ENCODE data around the gene SPNS1.
"Not testable (repeated sequence)": the region's sequence is repeated elsewhere in the genome, so short reads cannot be mapped to it uniquely, and the experiment has no call there.

The SPNS1 gene

DNA sequence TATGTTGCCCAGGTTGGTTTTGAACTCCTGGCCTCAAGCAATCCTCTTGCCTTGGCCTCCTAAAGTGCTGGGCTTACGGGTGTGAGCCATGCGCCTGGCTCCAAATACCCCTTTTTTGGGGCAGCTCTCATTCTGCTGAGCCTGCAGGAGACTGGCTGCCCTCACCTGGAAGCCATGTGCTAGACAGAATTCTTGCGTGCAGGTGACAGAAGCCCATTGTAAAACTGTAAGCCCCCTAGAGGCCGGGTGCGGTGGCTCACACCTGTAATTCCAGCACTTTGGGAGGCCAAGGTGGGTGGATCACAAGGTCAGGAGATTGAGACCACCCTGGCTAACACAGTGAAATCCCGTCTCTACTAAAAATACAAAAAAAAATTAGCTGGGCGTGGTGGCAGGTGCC lies 5.8 kb downstream of the SPNS1 start:
- H3K9me3 ChIP-seq (ENCODE audit: control insufficient read depth in 1 of 2, low read length in 2 of 2); H3K27ac ChIP-seq (ENCODE audit: low read depth, low read length); H3K4me3 ChIP-seq (ENCODE audit: low read depth in 1 of 2, low read length in 2 of 2); H3K27me3 ChIP-seq (ENCODE audit: control insufficient read depth in 1 of 2, insufficient read depth in 2 of 2, low read length in 2 of 2); H3K9ac ChIP-seq (ENCODE audit: low read depth in 1 of 2, low read length in 2 of 2): not testable (repeated sequence)
- H3K4me1 ChIP-seq (ENCODE audit: control insufficient read depth in 1 of 2, insufficient read depth in 2 of 2, low read length in 2 of 2): peaks cover 5 to 13% of the 10 kb centered on the region in 2 donors
- peaks cover 18 to 50% of the 10 kb centered on the region in 2 donors for H3K36me3 ChIP-seq (ENCODE audit: control insufficient read depth in 1 of 2, insufficient read depth in 2 of 2, low read length in 2 of 2)

DNA sequence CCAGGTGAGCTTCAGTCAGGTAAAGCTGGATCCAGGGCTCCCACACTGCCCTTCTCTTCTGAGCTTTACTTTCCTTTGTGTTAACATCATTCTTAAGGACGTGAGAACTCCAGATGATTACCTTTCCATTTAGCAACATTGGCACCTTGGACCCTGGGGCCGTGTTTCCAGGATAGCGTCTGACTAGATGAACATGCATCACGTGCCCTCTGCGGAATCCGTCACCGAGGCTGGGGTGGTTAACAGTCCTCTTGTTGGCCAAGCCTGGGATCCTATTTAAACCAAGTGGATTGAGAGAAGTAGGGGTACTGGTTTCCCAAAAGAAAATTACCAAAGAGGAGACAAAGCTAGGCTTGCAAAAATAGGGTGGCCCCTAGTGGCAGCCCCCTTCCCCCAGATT lies 6.4 kb downstream of the SPNS1 start:
- no peak overlapping the region for H3K4me3 ChIP-seq (ENCODE audit: low read depth in 1 of 2, low read length in 2 of 2)
- peaks cover 18 to 50% of the 10 kb centered on the region in 2 donors for H3K36me3 ChIP-seq (ENCODE audit: control insufficient read depth in 1 of 2, insufficient read depth in 2 of 2, low read length in 2 of 2)
- H3K4me1 ChIP-seq (ENCODE audit: control insufficient read depth in 1 of 2, insufficient read depth in 2 of 2, low read length in 2 of 2): peaks cover 0 to 7% of the 10 kb centered on the region in 2 donors
- H3K27ac ChIP-seq (ENCODE audit: low read depth, low read length): no peak overlapping the region
- H3K27me3 ChIP-seq (ENCODE audit: control insufficient read depth in 1 of 2, insufficient read depth in 2 of 2, low read length in 2 of 2): no peaks in the 10 kb centered on the region
- H3K9ac ChIP-seq (ENCODE audit: low read depth in 1 of 2, low read length in 2 of 2): no peak overlapping the region
- H3K9me3 ChIP-seq (ENCODE audit: control insufficient read depth in 1 of 2, low read length in 2 of 2): no peaks in the 10 kb centered on the region

DNA sequence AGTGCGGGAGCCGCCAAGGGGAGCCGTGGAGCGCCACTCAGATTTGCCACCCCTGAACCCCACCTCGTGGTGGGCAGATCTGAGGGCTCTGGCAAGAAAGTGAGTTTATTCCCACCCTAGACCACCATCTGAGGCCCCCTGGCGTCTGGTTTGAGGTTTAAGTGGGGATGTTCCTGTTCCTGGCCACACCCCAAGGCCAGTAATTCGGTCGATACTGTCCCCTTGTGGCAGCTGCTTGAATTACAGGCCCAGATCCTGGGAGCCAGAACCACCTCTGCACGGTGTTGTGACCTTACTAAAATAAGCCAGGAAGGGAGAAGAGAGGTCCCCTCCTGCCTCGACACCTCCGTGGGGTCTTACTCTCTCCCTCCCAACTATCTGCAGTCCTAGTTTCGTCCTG lies 6.9 kb downstream of the SPNS1 start:
- peaks cover 21 to 52% of the 10 kb centered on the region in 2 donors for H3K36me3 ChIP-seq (ENCODE audit: control insufficient read depth in 1 of 2, insufficient read depth in 2 of 2, low read length in 2 of 2)
- no peak overlapping the region for H3K4me3 ChIP-seq (ENCODE audit: low read depth in 1 of 2, low read length in 2 of 2)

DNA sequence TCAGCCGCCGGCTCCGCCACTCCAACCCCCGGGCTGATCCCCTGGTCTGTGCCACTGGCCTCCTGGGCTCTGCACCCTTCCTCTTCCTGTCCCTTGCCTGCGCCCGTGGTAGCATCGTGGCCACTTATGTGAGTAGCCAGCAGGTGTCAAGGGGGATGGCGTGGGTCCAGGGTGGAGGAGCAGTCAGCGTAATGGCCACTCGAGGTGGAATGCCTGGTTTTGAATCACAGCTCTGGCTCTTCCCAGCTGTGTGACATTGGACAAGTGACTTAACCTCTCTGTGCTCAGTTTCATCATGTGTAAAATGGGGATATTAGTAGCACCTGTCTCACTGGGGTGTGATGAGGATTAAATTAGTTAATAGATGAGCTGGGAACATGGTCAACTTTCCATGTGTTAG lies 7.8 kb downstream of the SPNS1 start:
- no peak overlapping the region for H3K27ac ChIP-seq (ENCODE audit: low read depth, low read length)
- H3K9me3 ChIP-seq (ENCODE audit: control insufficient read depth in 1 of 2, low read length in 2 of 2): no peaks in the 10 kb centered on the region
- H3K27me3 ChIP-seq (ENCODE audit: control insufficient read depth in 1 of 2, insufficient read depth in 2 of 2, low read length in 2 of 2): no peaks in the 10 kb centered on the region
- no peak overlapping the region for H3K4me3 ChIP-seq (ENCODE audit: low read depth in 1 of 2, low read length in 2 of 2)
- peaks cover 0 to 5% of the 10 kb centered on the region in 2 donors for H3K4me1 ChIP-seq (ENCODE audit: control insufficient read depth in 1 of 2, insufficient read depth in 2 of 2, low read length in 2 of 2)
- peaks cover 28 to 59% of the 10 kb centered on the region in 2 donors for H3K36me3 ChIP-seq (ENCODE audit: control insufficient read depth in 1 of 2, insufficient read depth in 2 of 2, low read length in 2 of 2)
- H3K9ac ChIP-seq (ENCODE audit: low read depth in 1 of 2, low read length in 2 of 2): no peak overlapping the region

More for the DNA sequence above, 6.9 kb downstream of the SPNS1 start:
- Histone ChIP-seq H3K9me3 (ENCODE audit: control insufficient read depth in 1 of 2, low read length in 2 of 2) (no peaks in the 10 kb centered on the region), H3K27ac (ENCODE audit: low read depth, low read length) (no peak overlapping the region), H3K27me3 (ENCODE audit: control insufficient read depth in 1 of 2, insufficient read depth in 2 of 2, low read length in 2 of 2) (no peaks in the 10 kb centered on the region), H3K4me1 (ENCODE audit: control insufficient read depth in 1 of 2, insufficient read depth in 2 of 2, low read length in 2 of 2) (peaks cover 0 to 5% of the 10 kb centered on the region in 2 donors), H3K9ac (ENCODE audit: low read depth in 1 of 2, low read length in 2 of 2) (no peak overlapping the region)

- peaks cover 29 to 57% of the 10 kb centered on the region in 2 donors for H3K36me3 ChIP-seq (ENCODE audit: control insufficient read depth in 1 of 2, insufficient read depth in 2 of 2, low read length in 2 of 2)
- no peak overlapping the region for H3K4me3 ChIP-seq (ENCODE audit: low read depth in 1 of 2, low read length in 2 of 2)
- H3K27me3 ChIP-seq (ENCODE audit: control insufficient read depth in 1 of 2, insufficient read depth in 2 of 2, low read length in 2 of 2): no peaks in the 10 kb centered on the region
- no peak overlapping the region for H3K27ac ChIP-seq (ENCODE audit: low read depth, low read length)
- H3K9ac ChIP-seq (ENCODE audit: low read depth in 1 of 2, low read length in 2 of 2): no peak overlapping the region
- H3K4me1 ChIP-seq (ENCODE audit: control insufficient read depth in 1 of 2, insufficient read depth in 2 of 2, low read length in 2 of 2): peaks cover 0 to 5% of the 10 kb centered on the region in 2 donors
- H3K9me3 ChIP-seq (ENCODE audit: control insufficient read depth in 1 of 2, low read length in 2 of 2): no peaks in the 10 kb centered on the region
These were observed 8.4 kb downstream of the SPNS1 start for GRCh38 chr16:28982949-28983348.

GRCh38 chr16:28983644-28984043 lies 9.1 kb downstream of the SPNS1 start:
- Histone ChIP-seq H3K9me3 (ENCODE audit: control insufficient read depth in 1 of 2, low read length in 2 of 2) (no peaks in the 10 kb centered on the region), H3K36me3 (ENCODE audit: control insufficient read depth in 1 of 2, insufficient read depth in 2 of 2, low read length in 2 of 2) (peaks cover 29 to 51% of the 10 kb centered on the region in 2 donors), H3K9ac (ENCODE audit: low read depth in 1 of 2, low read length in 2 of 2) (no peak overlapping the region), H3K27me3 (ENCODE audit: control insufficient read depth in 1 of 2, insufficient read depth in 2 of 2, low read length in 2 of 2) (no peaks in the 10 kb centered on the region), H3K27ac (ENCODE audit: low read depth, low read length) (no peak overlapping the region), H3K4me1 (ENCODE audit: control insufficient read depth in 1 of 2, insufficient read depth in 2 of 2, low read length in 2 of 2) (peaks cover 0 to 5% of the 10 kb centered on the region in 2 donors), H3K4me3 (ENCODE audit: low read depth in 1 of 2, low read length in 2 of 2) (no peak overlapping the region)

DNA sequence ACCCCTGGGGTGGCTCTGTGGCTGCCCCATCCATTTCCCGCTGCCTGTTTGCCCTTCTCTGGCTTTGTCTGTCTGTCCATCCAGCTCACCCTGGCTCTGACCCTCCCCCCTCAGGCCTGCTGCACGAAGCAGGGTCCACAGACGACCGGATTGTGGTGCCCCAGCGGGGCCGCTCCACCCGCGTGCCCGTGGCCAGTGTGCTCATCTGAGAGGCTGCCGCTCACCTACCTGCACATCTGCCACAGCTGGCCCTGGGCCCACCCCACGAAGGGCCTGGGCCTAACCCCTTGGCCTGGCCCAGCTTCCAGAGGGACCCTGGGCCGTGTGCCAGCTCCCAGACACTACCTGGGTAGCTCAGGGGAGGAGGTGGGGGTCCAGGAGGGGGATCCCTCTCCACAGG lies 9.5 kb downstream of the SPNS1 start:
- Histone ChIP-seq H3K9ac (ENCODE audit: low read depth in 1 of 2, low read length in 2 of 2) (peak overlapping the region in 1 of 2 donors; percentile 25), H3K27me3 (ENCODE audit: control insufficient read depth in 1 of 2, insufficient read depth in 2 of 2, low read length in 2 of 2) (no peaks in the 10 kb centered on the region), H3K36me3 (ENCODE audit: control insufficient read depth in 1 of 2, insufficient read depth in 2 of 2, low read length in 2 of 2) (peaks cover 29 to 48% of the 10 kb centered on the region in 2 donors), H3K9me3 (ENCODE audit: control insufficient read depth in 1 of 2, low read length in 2 of 2) (no peaks in the 10 kb centered on the region), H3K4me1 (ENCODE audit: control insufficient read depth in 1 of 2, insufficient read depth in 2 of 2, low read length in 2 of 2) (peaks cover 0 to 5% of the 10 kb centered on the region in 2 donors), H3K27ac (ENCODE audit: low read depth, low read length) (no peak overlapping the region), H3K4me3 (ENCODE audit: low read depth in 1 of 2, low read length in 2 of 2) (peak overlapping the region in 1 of 2 donors; percentile 17)

GRCh38 chr16:28984619-28985135 lies 10.1 kb downstream of the SPNS1 start, which contains the start of gene LAT:
TSS of gene LAT (plus strand) at chr16:28985052. CDS start at chr16:28985418, 366 bp downstream.
- Histone ChIP-seq H3K9me3 (ENCODE audit: control insufficient read depth in 1 of 2, low read length in 2 of 2) (no peaks in the 10 kb centered on the region), H3K4me3 (ENCODE audit: low read depth in 1 of 2, low read length in 2 of 2) (peak within 1 kb of the TSS; percentile 40 to 58), H3K36me3 (ENCODE audit: control insufficient read depth in 1 of 2, insufficient read depth in 2 of 2, low read length in 2 of 2) (peaks cover 29 to 44% of the 10 kb centered on the region in 2 donors), H3K4me1 (ENCODE audit: control insufficient read depth in 1 of 2, insufficient read depth in 2 of 2, low read length in 2 of 2) (peaks cover 0 to 9% of the 10 kb centered on the region in 2 donors), H3K9ac (ENCODE audit: low read depth in 1 of 2, low read length in 2 of 2) (peak within 1 kb of the TSS; percentile 25 to 35), H3K27me3 (ENCODE audit: control insufficient read depth in 1 of 2, insufficient read depth in 2 of 2, low read length in 2 of 2) (no peaks in the 10 kb centered on the region), H3K27ac (ENCODE audit: low read depth, low read length) (no peak within 1 kb of the TSS)

- Histone ChIP-seq H3K27me3 (ENCODE audit: control insufficient read depth in 1 of 2, insufficient read depth in 2 of 2, low read length in 2 of 2) (no peaks in the 10 kb centered on the region), H3K4me3 (ENCODE audit: low read depth in 1 of 2, low read length in 2 of 2) (peak overlapping the region; percentile 40 to 58), H3K9ac (ENCODE audit: low read depth in 1 of 2, low read length in 2 of 2) (peak overlapping the region; percentile 10 to 35), H3K36me3 (ENCODE audit: control insufficient read depth in 1 of 2, insufficient read depth in 2 of 2, low read length in 2 of 2) (peaks cover 29 to 47% of the 10 kb centered on the region in 2 donors), H3K9me3 (ENCODE audit: control insufficient read depth in 1 of 2, low read length in 2 of 2) (no peaks in the 10 kb centered on the region), H3K4me1 (ENCODE audit: control insufficient read depth in 1 of 2, insufficient read depth in 2 of 2, low read length in 2 of 2) (peaks cover 0 to 9% of the 10 kb centered on the region in 2 donors), H3K27ac (ENCODE audit: low read depth, low read length) (no peak overlapping the region)
These were observed 10.8 kb downstream of the SPNS1 start for GRCh38 chr16:28985211-28986041.

- Histone ChIP-seq H3K36me3 (ENCODE audit: control insufficient read depth in 1 of 2, insufficient read depth in 2 of 2, low read length in 2 of 2) (peaks cover 26 to 44% of the 10 kb centered on the region in 2 donors), H3K9ac (ENCODE audit: low read depth in 1 of 2, low read length in 2 of 2) (peak overlapping the region in 1 of 2 donors; percentile 35), H3K4me1 (ENCODE audit: control insufficient read depth in 1 of 2, insufficient read depth in 2 of 2, low read length in 2 of 2) (peaks cover 0 to 9% of the 10 kb centered on the region in 2 donors), H3K27ac (ENCODE audit: low read depth, low read length) (no peak overlapping the region), H3K27me3 (ENCODE audit: control insufficient read depth in 1 of 2, insufficient read depth in 2 of 2, low read length in 2 of 2) (no peaks in the 10 kb centered on the region), H3K4me3 (ENCODE audit: low read depth in 1 of 2, low read length in 2 of 2) (peak overlapping the region; percentile 40 to 58), H3K9me3 (ENCODE audit: control insufficient read depth in 1 of 2, low read length in 2 of 2) (no peaks in the 10 kb centered on the region)
These were observed 11.5 kb downstream of the SPNS1 start for GRCh38 chr16:28986046-28986445.

All from duodenal mucosa (tissue), 2 donors.